B cell (primary cell): ENCODE results near the gene RAB3IL1. TPM values are rescaled to one million over a fixed set of nuclear protein-coding genes. Genes with fewer than 3 reads are reported as not detected.

ENCODE experiments used
- ATAC-seq: fragments of 200-7000 bp; cut with Tn5 transposase; one replicate; pipeline ENCODE4 v1.10.0; 2021; ENCODE audit warnings: low read depth, mild to moderate bottlenecking, moderate number of reproducible peaks, moderate library complexity
- CTCF ChIA-PET: fragments of 350-600 bp; sonication (Branson Sonifier 250); formaldehyde crosslinking; loops from one replicate; lab custom pipeline; 2021; ENCODE audit warnings: antibody characterized with exemption, inconsistent platforms; lab: Charles Lee
- POLR2A ChIA-PET: fragments of 350-600 bp; sonication (Branson Sonifier 250); formaldehyde crosslinking; loops from one replicate; lab custom pipeline; 2021; ENCODE audit warnings: antibody characterized with exemption; lab: Charles Lee
- DNase-seq: peaks from one replicate; pipeline ENCODE4 v3.0.0; 2013
- H2AFZ ChIP-seq: 2 replicates; pipeline ENCODE4 v1.6.1; 2012; ENCODE audit warnings: mild to moderate bottlenecking, low read depth, low read length; ENCODE audit not compliant: insufficient read depth, poor library complexity, severe bottlenecking
- H3K27ac ChIP-seq, 2 donors: 1 replicate in 1 of 2; 2 replicates in 1 of 2; pipeline ENCODE4 v1.5.1; 2012 to 2013; ENCODE audit warnings: low read length in 2 of 2, mild to moderate bottlenecking in 2 of 2, moderate library complexity in 1 of 2
- H3K27me3 ChIP-seq, 4 experiments: fragments of 200-600 bp in 1 of 4; sonication (generic) in 1 of 4; replicated peaks in 1 of 4; 1 replicate in 2 of 4; 2 replicates in 2 of 4; pipeline versions ENCODE4 v1.6.1 to v1.7.0; 2013 to 2016; ENCODE audit warnings: low read length in 3 of 4, mild to moderate bottlenecking in 2 of 4, mixed read lengths in 1 of 4, moderate library complexity in 1 of 4; ENCODE audit not compliant: insufficient read depth in 4 of 4, control insufficient read depth in 3 of 4; ENCODE audit errors: control extremely low read depth in 1 of 4
- H3K36me3 ChIP-seq, 2 experiments: replicated peaks in 1 of 2; 1 replicate in 1 of 2; 2 replicates in 1 of 2; pipeline versions ENCODE4 v1.6.1 to v1.7.1; 2013; ENCODE audit warnings: low read length in 1 of 2; ENCODE audit not compliant: insufficient read depth in 2 of 2, control insufficient read depth in 1 of 2; ENCODE audit errors: control extremely low read depth in 1 of 2, extremely low read depth in 1 of 2
- H3K4me1 ChIP-seq, 2 donors: fragments of 200-600 bp in 1 of 2; sonication (generic) in 1 of 2; 1 replicate in 1 of 2; 2 replicates in 1 of 2; pipeline versions ENCODE4 v1.5.1 to v1.6.1; 2013 to 2017; ENCODE audit warnings: low read length in 2 of 2; ENCODE audit not compliant: control insufficient read depth in 2 of 2, insufficient read depth in 2 of 2
- H3K4me2 ChIP-seq: replicated peaks from 2 replicates; pipeline ENCODE3; 2012; ENCODE audit warnings: mild to moderate bottlenecking, low read depth, low read length; ENCODE audit not compliant: poor library complexity, severe bottlenecking
- H3K4me3 ChIP-seq, 5 experiments: fragments of 200-600 bp in 1 of 5; sonication (generic) in 1 of 5; 1 replicate in 3 of 5; 2 replicates in 2 of 5; pipeline versions ENCODE4 v1.5.1 to v1.7.0; 2011 to 2016; ENCODE audit warnings: low read length in 4 of 5, mild to moderate bottlenecking in 4 of 5, low read depth in 2 of 5, control low read depth in 1 of 5, moderate library complexity in 1 of 5; ENCODE audit not compliant: insufficient read depth in 1 of 5; ENCODE audit errors: control extremely low read depth in 1 of 5, extremely low read depth in 1 of 5
- H3K79me2 ChIP-seq: fragments of 200-600 bp; sonication (generic); one replicate; pipeline ENCODE4 v1.6.0; 2016; ENCODE audit warnings: low read length; ENCODE audit not compliant: control insufficient read depth, insufficient read depth
- H3K9ac ChIP-seq: fragments of 200-600 bp; sonication (generic); 2 replicates; pipeline ENCODE4 v1.6.1; 2017; ENCODE audit warnings: mild to moderate bottlenecking, low read length, moderate library complexity
- H3K9me3 ChIP-seq, 3 donors: one replicate each; pipeline versions ENCODE4 v1.6.1 to v1.7.1; 2013; ENCODE audit warnings: low read length in 2 of 3; ENCODE audit not compliant: control insufficient read depth in 2 of 3, insufficient read depth in 1 of 3; ENCODE audit errors: control extremely low read depth in 1 of 3
- H4K20me1 ChIP-seq: 2 replicates; pipeline ENCODE4 v1.6.0; 2012; ENCODE audit warnings: mild to moderate bottlenecking, low read length; ENCODE audit not compliant: insufficient read depth, control insufficient read depth, poor library complexity, severe bottlenecking
- H3K27ac Mint-ChIP-seq: one replicate; pipeline ENCODE4 v1.8.0; 2021; ENCODE audit warnings: mixed read lengths
- H3K27me3 Mint-ChIP-seq: one replicate; pipeline ENCODE4 v1.8.0; 2021; ENCODE audit warnings: mixed read lengths
- H3K4me1 Mint-ChIP-seq: one replicate; pipeline ENCODE4 v1.8.0; 2021; ENCODE audit warnings: mixed read lengths
- H3K4me3 Mint-ChIP-seq: one replicate; pipeline ENCODE4 v1.8.0; 2021; ENCODE audit warnings: mixed read lengths
- H3K9me3 Mint-ChIP-seq: one replicate; pipeline ENCODE4 v1.8.0; 2022; ENCODE audit warnings: mixed read lengths; ENCODE audit not compliant: insufficient read depth
- CTCF ChIP-seq: fragments of 200-600 bp; IDR thresholded peaks from one replicate; pipeline ENCODE4 v1.8.0; 2022; ENCODE audit warnings: antibody characterized with exemption, mild to moderate bottlenecking
- EZH2 ChIP-seq: IDR thresholded peaks from 2 replicates; pipeline ENCODE4 v1.6.1; 2012; ENCODE audit warnings: borderline replicate concordance, low read depth, mild to moderate bottlenecking, moderate library complexity, low read length; ENCODE audit not compliant: insufficient read depth, poor library complexity, severe bottlenecking
- WGBS: methylation state at CpG from one replicate; pipeline ENCODE4 v1.1.5; 2013; ENCODE audit warnings: missing lambda C conversion rate; ENCODE audit not compliant: insufficient coverage; 5-methylcytosine and 5-hydroxymethylcytosine counted together
- intact Hi-C: fragments of 100-400 bp; cut with micrococcal nuclease; formaldehyde crosslinking; loops from one replicate; pipeline ENCODE4 v1.10.0; 2022
- polyA minus RNA-seq: library from RNA; depleted of rRNA, polyadenylated mRNA; stranded (reverse); fragments of >200 nt; gene quantifications from 2 replicates; pipeline ENCODE4 v1.2.3, GENCODE V29; 2012
- polyA plus RNA-seq: library from polyadenylated mRNA; depleted of rRNA; stranded (reverse); fragments of >200 nt; gene quantifications from 2 replicates; pipeline ENCODE4 v1.2.3, GENCODE V29; 2012
- total RNA-seq, 2 donors: library from RNA; stranded (reverse); fragments of 120-200 nt in 1 of 2; gene quantifications; 1 replicate in 1 of 2; 2 replicates in 1 of 2; pipeline versions ENCODE4 v1.2.3 to v1.2.4, GENCODE V29; 2013 to 2022

RAB3IL1 gene
- total RNA-seq (0.29 TPM in 1 of 2 replicates, not detected in the other), polyA plus RNA-seq (0.27 TPM in 1 of 2 replicates, not detected in the other), polyA minus RNA-seq (1.3 TPM in 1 of 2 replicates, not detected in the other)
- total RNA-seq (2013) = 0.77 TPM

DNA sequence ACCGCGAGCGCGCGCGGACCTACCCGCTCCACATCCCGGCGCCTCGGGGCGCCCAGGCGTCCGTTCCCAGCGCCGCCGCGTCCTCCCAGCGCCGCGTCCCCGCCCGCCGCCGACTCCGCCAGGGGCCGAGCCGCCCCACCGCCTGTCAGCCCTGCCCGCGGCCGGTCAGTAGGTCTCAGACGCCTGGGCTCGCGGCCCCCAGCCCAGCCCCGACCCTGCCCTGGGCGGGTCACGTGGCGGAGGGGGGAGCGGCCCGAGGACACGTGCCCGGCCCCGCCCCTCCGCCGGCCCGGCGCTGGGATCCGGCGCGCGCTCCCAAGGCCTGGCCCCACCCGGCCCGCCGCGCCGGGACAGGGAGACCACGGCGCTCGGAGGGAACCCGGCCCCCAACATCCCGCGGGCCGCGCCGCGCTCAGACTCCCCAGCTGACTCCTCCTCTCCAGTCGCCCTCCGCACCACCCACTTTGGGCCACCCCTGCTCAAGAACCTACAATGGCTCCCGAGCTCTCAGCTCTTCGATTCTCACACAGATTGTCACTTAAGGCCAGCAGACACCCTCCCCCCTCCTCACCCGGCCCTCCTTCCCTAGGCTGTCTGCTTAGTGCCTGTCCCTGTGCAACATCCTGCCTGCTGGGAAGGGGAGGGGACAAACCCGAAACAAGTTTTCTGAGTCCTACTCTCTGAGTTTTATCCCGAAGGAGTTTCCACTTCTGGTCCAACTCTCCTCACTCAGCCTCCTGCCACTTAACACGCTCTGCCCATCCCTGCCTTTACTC is at the start of gene RAB3IL1:
RAB3IL1 (minus strand) TSS at position 233 of the 776 bp plus-strand sequence; CDS start at position 34, 199 bp downstream.
- no peaks in the 10 kb centered on the region for H3K9me3 ChIP-seq
- WGBS = 6% methylated on average over 74 of the region's 74 CpGs
- peaks cover 0 to 51% (median 20%) of the 10 kb centered on the region in 4 experiments for H3K27me3 ChIP-seq
- H3K36me3 ChIP-seq = no peaks in the 10 kb centered on the region
- intact Hi-C loops = no loop called here
- POLR2A ChIA-PET = no interaction called here
- peak within 1 kb of the TSS; percentile 81 for H3K4me2 ChIP-seq
- Mint-ChIP-seq H3K27ac (no peak within 1 kb of the TSS), H3K9me3 (no peaks in the 10 kb centered on the region), H3K4me1 (peaks cover 14% of the 10 kb centered on the region), H3K4me3 (peak within 1 kb of the TSS; percentile 85), H3K27me3 (peaks cover 61% of the 10 kb centered on the region)
- H4K20me1 ChIP-seq = no peaks in the 10 kb centered on the region
- CTCF ChIA-PET = interaction anchor here (1.3 kb wide), 1 partner anchor 164 kb away, joined by 7 read pairs; no protein-coding TSS in a partner anchor
- ATAC-seq (peak; percentile 39), DNase-seq (peak; percentile 33)
- H3K79me2 ChIP-seq = no peaks in the 10 kb centered on the region
- peak within 1 kb of the TSS; percentile 46 for H2AFZ ChIP-seq
- H3K4me1 ChIP-seq = peaks cover 8 to 11% of the 10 kb centered on the region in 2 donors
- no peak for TF ChIP-seq CTCF
- TF ChIP-seq EZH2 = peak; percentile 80
- H3K4me3 ChIP-seq = peak within 1 kb of the TSS in 2 of 5 experiments; percentile 34 to 36
- no peak within 1 kb of the TSS for H3K27ac ChIP-seq
- H3K9ac ChIP-seq = peak within 1 kb of the TSS; percentile 26
